Tibial nerve (tissue), 4 donors: Measurements from ENCODE around the gene TLX3. TPM values are rescaled to one million over a fixed set of nuclear protein-coding genes. Genes with fewer than 3 reads are reported as not detected.

ENCODE experiments used
- DNase-seq, 2 donors: peaks; one replicate each; pipeline ENCODE4 v3.0.0-alpha.2; 2019; ENCODE audit warnings: low spot score in 2 of 2
- H3K27ac ChIP-seq, 4 donors: fragments of 200-600 bp; sonication (generic) in 3 of 4; one replicate each; pipeline ENCODE4 v1.5.1; 2017 to 2019; ENCODE audit warnings: mild to moderate bottlenecking in 1 of 4
- H3K27me3 ChIP-seq, 2 donors: fragments of 200-600 bp; sonication (generic) in 1 of 2; one replicate each; pipeline versions ENCODE4 v1.5.1 to v1.6.0; 2017 to 2019
- H3K36me3 ChIP-seq, 3 donors: fragments of 200-600 bp; sonication (generic); one replicate each; pipeline ENCODE4 v1.5.1; 2018 to 2019
- H3K4me1 ChIP-seq, 4 donors: fragments of 200-600 bp; sonication (generic) in 3 of 4; one replicate each; pipeline ENCODE4 v1.5.1; 2017 to 2019
- H3K4me3 ChIP-seq, 4 donors: fragments of 200-600 bp; sonication (generic) in 3 of 4; one replicate each; pipeline ENCODE4 v1.5.1; 2017 to 2019; ENCODE audit warnings: mild to moderate bottlenecking in 1 of 4, moderate library complexity in 1 of 4
- H3K9me3 ChIP-seq, 4 donors: fragments of 200-600 bp; sonication (generic) in 3 of 4; one replicate each; pipeline ENCODE4 v1.5.1; 2017 to 2019
- EP300 ChIP-seq, 2 donors: sonication (generic); formaldehyde crosslinking; IDR thresholded peaks; one replicate each; pipeline ENCODE4 v1.6.1; 2017; ENCODE audit warnings: antibody characterized with exemption in 2 of 2, mild to moderate bottlenecking in 1 of 2
- POLR2A ChIP-seq, 2 donors: fragments of 450-650 bp; IDR thresholded peaks; one replicate each; pipeline ENCODE4 v1.6.1; 2017; ENCODE audit warnings: antibody characterized with exemption in 2 of 2, mild to moderate bottlenecking in 2 of 2, moderate library complexity in 2 of 2
- WGBS, 2 donors: methylation state at CpG; one replicate each; pipeline ENCODE4 v1.1.5; 2018; 5-methylcytosine and 5-hydroxymethylcytosine counted together
- total RNA-seq, 4 donors: library from RNA; depleted of rRNA; stranded (reverse); fragments of >200 nt; gene quantifications; one replicate each; pipeline ENCODE4 v1.1.0, GENCODE V29; 2016
- TF ChIP-seq, protein P1 (sequence below), 5 experiments: fragments of 200-600 bp in 3 of 5; fragments of 450-650 bp in 2 of 5; sonication (generic) in 3 of 5; IDR thresholded peaks; one replicate each; pipeline ENCODE4 v1.5.1; 2016 to 2019; ENCODE audit warnings: antibody characterized with exemption in 5 of 5, mild to moderate bottlenecking in 3 of 5, moderate library complexity in 2 of 5

Gene TLX3
- total RNA-seq, 4 donors from 2014 or later, result not detected

GRCh38 chr5:171300358-171300757 lies 8.7 kb upstream of the TLX3 start:
- Histone ChIP-seq H3K27me3 (peaks cover 0 to 21% of the 10 kb centered on the region in 2 donors), H3K27ac (no peak overlapping the region), H3K4me1 (no peaks in the 10 kb centered on the region), H3K9me3 (no peaks in the 10 kb centered on the region), H3K36me3 (no peaks in the 10 kb centered on the region), H3K4me3 (no peak overlapping the region)
- TF ChIP-seq, protein P1, sequence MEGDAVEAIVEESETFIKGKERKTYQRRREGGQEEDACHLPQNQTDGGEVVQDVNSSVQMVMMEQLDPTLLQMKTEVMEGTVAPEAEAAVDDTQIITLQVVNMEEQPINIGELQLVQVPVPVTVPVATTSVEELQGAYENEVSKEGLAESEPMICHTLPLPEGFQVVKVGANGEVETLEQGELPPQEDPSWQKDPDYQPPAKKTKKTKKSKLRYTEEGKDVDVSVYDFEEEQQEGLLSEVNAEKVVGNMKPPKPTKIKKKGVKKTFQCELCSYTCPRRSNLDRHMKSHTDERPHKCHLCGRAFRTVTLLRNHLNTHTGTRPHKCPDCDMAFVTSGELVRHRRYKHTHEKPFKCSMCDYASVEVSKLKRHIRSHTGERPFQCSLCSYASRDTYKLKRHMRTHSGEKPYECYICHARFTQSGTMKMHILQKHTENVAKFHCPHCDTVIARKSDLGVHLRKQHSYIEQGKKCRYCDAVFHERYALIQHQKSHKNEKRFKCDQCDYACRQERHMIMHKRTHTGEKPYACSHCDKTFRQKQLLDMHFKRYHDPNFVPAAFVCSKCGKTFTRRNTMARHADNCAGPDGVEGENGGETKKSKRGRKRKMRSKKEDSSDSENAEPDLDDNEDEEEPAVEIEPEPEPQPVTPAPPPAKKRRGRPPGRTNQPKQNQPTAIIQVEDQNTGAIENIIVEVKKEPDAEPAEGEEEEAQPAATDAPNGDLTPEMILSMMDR (IDR thresholded peaks at IDR 0.05), result no peak
- TF ChIP-seq POLR2A (IDR thresholded peaks at IDR 0.05), result no peak
- TF ChIP-seq EP300 (IDR thresholded peaks at IDR 0.05), result no peak
- WGBS, 2 donors, result 88 to 91% methylated on average over 1 to 7 of the region's 7 CpGs
- no peak for DNase-seq

DNA sequence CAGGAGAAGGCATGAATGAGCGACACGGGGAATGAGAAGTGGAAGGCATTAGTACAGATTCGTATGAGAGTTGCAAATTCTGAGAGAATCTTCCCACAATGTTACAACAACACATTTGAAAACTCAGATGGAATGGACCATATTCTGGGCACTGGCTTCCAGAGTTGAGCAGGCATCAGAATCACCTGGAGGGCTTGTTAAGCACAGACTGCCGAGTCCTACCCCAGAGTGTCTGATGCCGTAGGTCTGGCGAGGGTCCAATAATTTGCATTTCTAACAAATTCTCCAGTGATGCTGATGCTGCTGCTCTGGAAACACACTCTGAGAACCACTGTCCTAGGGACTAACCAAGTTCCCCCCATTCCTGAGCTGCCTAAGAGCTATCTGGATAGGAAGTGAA lies 2.9 kb upstream of the TLX3 start:
- no peak for DNase-seq
- no peaks in the 10 kb centered on the region for H3K36me3 ChIP-seq
- no peak overlapping the region for H3K27ac ChIP-seq
- H3K4me3 ChIP-seq, result no peak overlapping the region
- H3K4me1 ChIP-seq, result peaks cover 0 to 29% (median 4%) of the 10 kb centered on the region in 4 donors
- TF ChIP-seq EP300 (IDR thresholded peaks at IDR 0.05) (no peak), POLR2A (IDR thresholded peaks at IDR 0.05) (no peak)
- TF ChIP-seq, protein P1 (IDR thresholded peaks at IDR 0.05), result no peak
- 37 to 43% methylated on average over 6 of the region's 6 CpGs for WGBS, 2 donors
- H3K9me3 ChIP-seq, result no peaks in the 10 kb centered on the region
- peaks cover 0 to 79% of the 10 kb centered on the region in 2 donors for H3K27me3 ChIP-seq

DNA sequence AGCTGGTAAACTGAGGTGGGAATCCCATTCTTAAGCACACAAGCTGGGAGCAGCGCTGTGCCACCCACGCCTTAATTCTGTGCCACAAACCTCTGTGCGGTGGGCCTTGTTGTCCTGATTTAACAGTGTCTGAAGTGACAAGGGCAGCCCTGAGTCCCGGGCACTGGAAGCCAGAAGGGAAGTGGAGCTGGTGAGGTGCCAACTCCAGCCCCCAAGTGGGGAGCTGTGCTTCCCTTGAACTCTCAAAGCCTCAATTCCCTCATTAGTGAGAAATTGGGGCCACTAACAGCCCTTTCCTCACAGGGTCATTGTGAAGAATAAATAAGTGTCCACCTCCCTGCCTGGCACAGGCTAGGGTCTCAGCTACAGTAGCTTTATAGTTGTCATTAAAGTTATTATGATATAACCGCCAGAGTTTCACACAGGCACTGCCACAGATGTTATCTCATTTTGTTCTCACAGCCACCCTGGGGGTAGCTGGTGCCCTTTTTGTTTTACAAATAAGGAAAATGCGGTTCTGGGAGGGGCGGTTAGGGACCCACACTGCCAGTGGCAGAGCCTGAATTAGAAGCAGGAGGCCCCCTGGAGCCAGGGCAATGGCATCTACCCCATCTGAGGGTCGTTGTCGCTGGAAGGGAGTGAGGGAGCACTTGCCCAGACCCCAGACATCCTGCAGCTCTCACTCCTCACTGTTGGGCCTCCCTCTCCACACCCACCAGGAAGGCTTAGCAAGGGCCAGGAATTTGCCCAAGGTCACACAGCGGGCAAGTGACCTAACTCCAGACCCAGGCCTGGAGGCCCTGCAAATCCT lies 2.1 kb upstream of the TLX3 start:
- peaks cover 0 to 37% (median 12%) of the 10 kb centered on the region in 4 donors for H3K4me1 ChIP-seq
- no peak overlapping the region for H3K4me3 ChIP-seq
- no peaks in the 10 kb centered on the region for H3K9me3 ChIP-seq
- H3K27me3 ChIP-seq, result peaks cover 0 to 87% of the 10 kb centered on the region in 2 donors
- no peak overlapping the region for H3K27ac ChIP-seq
- H3K36me3 ChIP-seq, result no peaks in the 10 kb centered on the region
- no peak for DNase-seq
- 24 to 37% methylated on average over 9 to 10 of the region's 10 CpGs for whole genome bisulfite sequencing, 2 donors
- TF ChIP-seq, protein P1 (IDR thresholded peaks at IDR 0.05), result no peak
- TF ChIP-seq EP300 (IDR thresholded peaks at IDR 0.05), result no peak
- TF ChIP-seq POLR2A (IDR thresholded peaks at IDR 0.05), result no peak

DNA sequence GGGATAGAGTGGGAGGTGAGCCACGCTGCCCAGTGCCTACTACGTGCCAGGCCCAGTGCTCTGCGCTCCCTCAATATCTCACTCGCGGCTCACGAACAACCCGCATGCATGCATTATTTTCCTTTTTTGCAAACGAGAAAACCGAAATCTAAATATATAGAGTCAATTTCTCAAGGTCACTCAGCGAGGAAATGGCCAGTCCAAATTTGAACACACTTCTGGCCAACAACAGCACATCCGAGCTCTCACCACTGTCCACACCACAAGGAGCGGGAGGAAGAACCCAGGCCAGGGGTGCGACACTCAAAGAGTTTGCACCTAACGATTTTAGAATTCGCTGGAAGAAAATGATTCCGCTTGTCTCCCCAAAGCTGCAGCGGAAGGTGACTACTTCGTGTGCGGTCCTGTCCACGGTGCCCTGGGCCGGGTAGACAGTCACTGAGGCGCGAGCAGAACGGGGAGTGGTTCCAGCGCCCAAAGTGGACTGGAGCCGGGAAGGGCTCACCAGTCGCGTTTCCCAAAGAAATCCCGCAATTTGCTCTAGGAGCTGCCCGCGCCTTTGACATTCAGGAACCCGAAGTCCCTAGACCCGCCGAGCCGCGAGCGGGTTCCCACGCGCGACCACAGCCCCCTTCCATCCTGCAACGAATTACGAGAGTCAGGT lies 1.1 kb upstream of the TLX3 start:
- peaks cover 0 to 96% of the 10 kb centered on the region in 2 donors for H3K27me3 ChIP-seq
- no peak for DNase-seq
- H3K4me3 ChIP-seq, result no peak overlapping the region
- H3K9me3 ChIP-seq, result no peaks in the 10 kb centered on the region
- no peaks in the 10 kb centered on the region for H3K36me3 ChIP-seq
- 23 to 28% methylated on average over 31 to 37 of the region's 42 CpGs for WGBS, 2 donors
- no peak for TF ChIP-seq EP300 (IDR thresholded peaks at IDR 0.05)
- TF ChIP-seq POLR2A (IDR thresholded peaks at IDR 0.05), result no peak
- TF ChIP-seq, protein P1 (IDR thresholded peaks at IDR 0.05), result no peak
- peaks cover 0 to 47% (median 20%) of the 10 kb centered on the region in 4 donors for H3K4me1 ChIP-seq
- no peak overlapping the region for H3K27ac ChIP-seq
